Measurements from ENCODE around the gene DGKD.

GRCh38 chr2:233466991-233467603, 112.8 kb downstream of the DGKD start:
- TF ChIP-seq POLR2A (IDR thresholded peaks at IDR 0.05) (no peak), CTCF (IDR thresholded peaks at IDR 0.05) (no peak)

Measured in gastroesophageal sphincter (tissue), 3 donors.